WTC11 (cell line): ENCODE results near the gene CENPQ. TPM values are rescaled to one million over a fixed set of nuclear protein-coding genes. Genes with fewer than 3 reads are reported as not detected.

Source experiments
- ATAC-seq: fragments of 200-7000 bp; cut with Tn5 transposase; 2 replicates; pipeline ENCODE4 v1.10.0; 2021; ENCODE audit warnings: mild to moderate bottlenecking, moderate library complexity
- CTCF ChIA-PET: fragments of 300-600 bp; sonication (Branson Sonifier 250); formaldehyde crosslinking; loops from one replicate; lab custom pipeline; 2021; ENCODE audit warnings: antibody characterized with exemption; lab: Charles Lee
- POLR2A ChIA-PET: fragments of 350-600 bp; sonication (Branson Sonifier 250); formaldehyde crosslinking; loops from one replicate; lab custom pipeline; 2021; ENCODE audit warnings: antibody characterized with exemption; lab: Charles Lee
- DNase-seq: peaks from one replicate; pipeline ENCODE4 v3.0.0; 2021; ENCODE audit warnings: low spot score
- H3K27ac Mint-ChIP-seq: 2 replicates; pipeline ENCODE4 v1.8.0; 2021; ENCODE audit warnings: mixed read lengths
- H3K27me3 Mint-ChIP-seq: 2 replicates; pipeline ENCODE4 v1.8.0; 2021; ENCODE audit warnings: low read depth, mild to moderate bottlenecking, moderate library complexity, mixed read lengths
- H3K36me3 Mint-ChIP-seq: 2 replicates; pipeline ENCODE4 v1.8.0; 2021; ENCODE audit warnings: mixed read lengths
- H3K4me1 Mint-ChIP-seq: 2 replicates; pipeline ENCODE4 v1.8.0; 2022; ENCODE audit warnings: mixed read lengths
- H3K4me3 Mint-ChIP-seq: 2 replicates; pipeline ENCODE4 v1.8.0; 2021; ENCODE audit warnings: mild to moderate bottlenecking, moderate library complexity, mixed read lengths
- H3K9me3 Mint-ChIP-seq: 2 replicates; pipeline ENCODE4 v1.8.0; 2021; ENCODE audit warnings: mixed read lengths
- AFF4 ChIP-seq: sonication (generic); formaldehyde crosslinking; IDR thresholded peaks from 2 replicates; pipeline ENCODE4 v1.8.1; 2023; ENCODE audit warnings: mild to moderate bottlenecking, missing genetic modification reagents, borderline replicate concordance
- ATF2 ChIP-seq: sonication (generic); formaldehyde crosslinking; IDR thresholded peaks from 2 replicates; pipeline ENCODE4 v1.8.1; 2022; ENCODE audit warnings: low read depth, missing genetic modification reagents, borderline replicate concordance
- IRF1 ChIP-seq: sonication (generic); formaldehyde crosslinking; IDR thresholded peaks from 2 replicates; pipeline ENCODE4 v1.8.0; 2023; ENCODE audit warnings: missing genetic modification reagents
- JUN ChIP-seq: sonication (generic); formaldehyde crosslinking; IDR thresholded peaks from 2 replicates; pipeline ENCODE4 v1.8.0; 2023; ENCODE audit warnings: mild to moderate bottlenecking, missing genetic modification reagents
- ZBTB21 ChIP-seq: sonication (generic); formaldehyde crosslinking; IDR thresholded peaks from 2 replicates; pipeline ENCODE4 v1.8.1; 2023; ENCODE audit warnings: mild to moderate bottlenecking, missing genetic modification reagents, borderline replicate concordance
- ZNF121 ChIP-seq: sonication (generic); formaldehyde crosslinking; IDR thresholded peaks from 2 replicates; pipeline ENCODE4 v1.8.0; 2023; ENCODE audit warnings: missing genetic modification reagents
- ZNF281 ChIP-seq: sonication (generic); formaldehyde crosslinking; IDR thresholded peaks from 2 replicates; pipeline ENCODE4 v1.8.0; 2023; ENCODE audit warnings: mild to moderate bottlenecking, missing genetic modification reagents
- total RNA-seq: library from RNA; stranded (reverse); gene quantifications from 3 replicates; pipeline ENCODE4 v1.2.3, GENCODE V29; 2021

Gene CENPQ
- total RNA-seq, 1 experiment from 2014 or later, result 14.2 TPM

GRCh38 chr6:49509342-49509741 is 46.2 kb downstream of the CENPQ start (continued):
- TF ChIP-seq ZNF121 (CRISPR knock-in tag) (no peak), AFF4 (CRISPR knock-in tag) (no peak), ZNF281 (no peak), ZBTB21 (CRISPR knock-in tag) (no peak), IRF1 (CRISPR knock-in tag) (no peak)

GRCh38 chr6:49513153-49513989 is 50.2 kb downstream of the CENPQ start:
- POLR2A ChIA-PET, result no interaction called here
- Mint-ChIP-seq H3K4me3 (no peak overlapping the region), H3K36me3 (no peaks in the 10 kb centered on the region), H3K9me3 (peaks cover 9% of the 10 kb centered on the region), H3K4me1 (peaks cover 10% of the 10 kb centered on the region), H3K27ac (no peak overlapping the region), H3K27me3 (no peaks in the 10 kb centered on the region)
- DNase-seq (no peak), ATAC-seq (no peak)
- no peak for TF ChIP-seq ZNF281
- CTCF ChIA-PET, result no interaction called here

- DNase-seq, result no peak
- H3K27me3 Mint-ChIP-seq, result no peaks in the 10 kb centered on the region
- no peaks in the 10 kb centered on the region for H3K9me3 Mint-ChIP-seq
- ATAC-seq, result no peak
- H3K4me1 Mint-ChIP-seq, result peaks cover 10% of the 10 kb centered on the region
- no peak overlapping the region for H3K27ac Mint-ChIP-seq
- no peaks in the 10 kb centered on the region for H3K36me3 Mint-ChIP-seq
- TF ChIP-seq ATF2 (CRISPR knock-in tag), result no peak
- no peak for TF ChIP-seq JUN (CRISPR knock-in tag)
- H3K4me3 Mint-ChIP-seq, result no peak overlapping the region
- ChIA-PET POLR2A (no interaction called here), CTCF (no interaction called here)
Observed at GRCh38 chr6:49514571-49515484, 51.7 kb downstream of the CENPQ start.
